IMR-90 (cell line): Measurements from ENCODE around the gene ATP23. TPM values are rescaled to one million over a fixed set of nuclear protein-coding genes. Genes with fewer than 3 reads are reported as not detected.

Source experiments
- ATAC-seq: fragments of 200-7000 bp; cut with Tn5 transposase; 2 replicates; pipeline ENCODE4 v1.9.1; 2020; ENCODE audit warnings: low read depth, mild to moderate bottlenecking, moderate library complexity
- BruUV-seq: library from RNA; stranded (reverse); fragments of 400-500 nt; replicated peaks from 2 replicates; lab custom pipeline; 2021; lab: Mats Ljungman, UMichigan
- CTCF ChIA-PET: fragments of 300-600 bp; formaldehyde crosslinking; extraction: SDS; loops from one replicate; lab custom pipeline; 2021; ENCODE audit warnings: antibody characterized with exemption; lab: Yijun Ruan, JAX
- POLR2A ChIA-PET: fragments of 300-600 bp; sonication (Branson Sonifier 250); formaldehyde crosslinking; loops from one replicate; lab custom pipeline; 2022; ENCODE audit warnings: antibody characterized with exemption; ENCODE audit not compliant: unreplicated experiment; lab: Charles Lee
- DNase-seq: peaks from one replicate; pipeline ENCODE4 v3.0.0; 2013
- H2AFZ ChIP-seq: replicated peaks from 2 replicates; pipeline ENCODE3; 2013; ENCODE audit warnings: low read length, mild to moderate bottlenecking; ENCODE audit not compliant: poor library complexity
- H2AK5ac ChIP-seq: 2 replicates; pipeline ENCODE4 v1.6.1; 2013; ENCODE audit warnings: low read depth, low read length, inconsistent platforms
- H2AK9ac ChIP-seq: replicated peaks from 2 replicates; pipeline ENCODE3; 2013; ENCODE audit warnings: mild to moderate bottlenecking, low read depth, low read length, moderate library complexity; ENCODE audit not compliant: poor library complexity
- H2BK120ac ChIP-seq: 2 replicates; pipeline ENCODE4 v1.6.1; 2013; ENCODE audit warnings: low read depth, low read length, inconsistent platforms
- H2BK15ac ChIP-seq: 3 replicates; pipeline ENCODE4 v1.6.1; 2013; ENCODE audit warnings: low read depth, low read length, inconsistent platforms
- H2BK20ac ChIP-seq: 2 replicates; pipeline ENCODE4 v1.6.1; 2013; ENCODE audit warnings: low read depth, mild to moderate bottlenecking, inconsistent platforms, low read length, moderate library complexity
- H2BK5ac ChIP-seq: 2 replicates; pipeline ENCODE4 v1.6.1; 2013; ENCODE audit warnings: mild to moderate bottlenecking, low read depth, low read length, inconsistent platforms; ENCODE audit not compliant: poor library complexity, severe bottlenecking
- H3K14ac ChIP-seq: replicated peaks from 2 replicates; pipeline ENCODE4 v1.6.1; 2013; ENCODE audit warnings: low read depth, low read length, inconsistent platforms
- H3K18ac ChIP-seq: 2 replicates; pipeline ENCODE4 v1.6.1; 2013; ENCODE audit warnings: low read depth, low read length, control low read depth
- H3K23ac ChIP-seq: 2 replicates; pipeline ENCODE4 v1.6.1; 2013; ENCODE audit warnings: low read depth, low read length, inconsistent platforms
- H3K27ac ChIP-seq: 2 replicates; pipeline ENCODE4 v1.5.1; 2013; ENCODE audit warnings: mild to moderate bottlenecking, control low read depth, low read length; ENCODE audit not compliant: insufficient read depth
- H3K27me3 ChIP-seq: 2 replicates; pipeline ENCODE4 v1.6.1; 2013; ENCODE audit warnings: low read length; ENCODE audit not compliant: control insufficient read depth, insufficient read depth
- H3K36me3 ChIP-seq: 2 replicates; pipeline ENCODE4 v1.6.1; 2013; ENCODE audit warnings: low read length, mixed read lengths; ENCODE audit not compliant: control insufficient read depth, insufficient read depth
- H3K4ac ChIP-seq: 2 replicates; pipeline ENCODE4 v1.6.1; 2013; ENCODE audit warnings: low read depth, low read length, inconsistent platforms
- H3K4me1 ChIP-seq: 2 replicates; pipeline ENCODE4 v1.6.1; 2013; ENCODE audit warnings: low read length, mixed read lengths; ENCODE audit not compliant: control insufficient read depth, insufficient read depth
- H3K4me2 ChIP-seq: 2 replicates; pipeline ENCODE4 v1.6.1; 2013; ENCODE audit warnings: low read depth, mild to moderate bottlenecking, control low read depth, low read length, moderate library complexity
- H3K4me3 ChIP-seq: 2 replicates; pipeline ENCODE4 v1.5.1; 2013; ENCODE audit warnings: low read depth, mild to moderate bottlenecking, control low read depth, low read length, moderate library complexity; ENCODE audit not compliant: insufficient read depth
- H3K56ac ChIP-seq: 2 replicates; pipeline ENCODE4 v1.6.1; 2013; ENCODE audit warnings: low read length, inconsistent platforms; ENCODE audit not compliant: insufficient read depth; ENCODE audit errors: extremely low read depth
- H3K79me1 ChIP-seq, 2 experiments: 2 replicates each; pipeline ENCODE4 v1.6.1; 2013; ENCODE audit warnings: low read length in 2 of 2, inconsistent platforms in 1 of 2, low read depth in 1 of 2
- H3K9ac ChIP-seq: 2 replicates; pipeline ENCODE4 v1.6.1; 2013; ENCODE audit warnings: low read depth, low read length, control low read depth
- H3K9me1 ChIP-seq: 2 replicates; pipeline ENCODE4 v1.6.1; 2013; ENCODE audit warnings: low read length, inconsistent platforms; ENCODE audit not compliant: insufficient read depth
- H3K9me3 ChIP-seq: 2 replicates; pipeline ENCODE4 v1.6.1; 2013; ENCODE audit warnings: low read length; ENCODE audit not compliant: control insufficient read depth, insufficient read depth
- H4K20me1 ChIP-seq: 2 replicates; pipeline ENCODE4 v1.6.1; 2013; ENCODE audit warnings: low read length, inconsistent platforms; ENCODE audit not compliant: insufficient read depth
- H4K5ac ChIP-seq: 2 replicates; pipeline ENCODE4 v1.6.1; 2013; ENCODE audit warnings: mild to moderate bottlenecking, low read depth, low read length, control low read depth
- H4K8ac ChIP-seq, 2 experiments: 2 replicates each; pipeline ENCODE4 v1.6.1; 2013; ENCODE audit warnings: low read depth in 2 of 2, low read length in 2 of 2, control low read depth in 1 of 2, inconsistent platforms in 1 of 2
- H4K91ac ChIP-seq: 2 replicates; pipeline ENCODE4 v1.6.1; 2013; ENCODE audit warnings: low read depth, low read length, inconsistent platforms; ENCODE audit not compliant: insufficient read depth
- CTCF ChIP-seq: conservative IDR thresholded peaks from 2 replicates; pipeline ENCODE4 v1.5.1; 2012; ENCODE audit warnings: mild to moderate bottlenecking, low read depth, low read length, improper control_type of control experiment
- MAFK ChIP-seq: IDR thresholded peaks from 2 replicates; pipeline ENCODE4 v1.6.1; 2012; ENCODE audit warnings: low read depth, low read length, improper control_type of control experiment
- MAZ ChIP-seq: IDR thresholded peaks from 2 replicates; pipeline ENCODE4 v1.6.1; 2012; ENCODE audit warnings: low read depth, mild to moderate bottlenecking, low read length, improper control_type of control experiment, moderate library complexity, borderline replicate concordance
- MXI1 ChIP-seq: IDR thresholded peaks from 2 replicates; pipeline ENCODE4 v1.6.1; 2012; ENCODE audit warnings: low read depth, mild to moderate bottlenecking, low read length, moderate library complexity, borderline replicate concordance
- NFE2L2 ChIP-seq: fragments of 150-350 bp; IDR thresholded peaks from 2 replicates; pipeline ENCODE4 v1.6.1; 2016; ENCODE audit warnings: low read depth, mild to moderate bottlenecking, low read length
- RAD21 ChIP-seq: IDR thresholded peaks from 2 replicates; pipeline ENCODE4 v1.6.1; 2012; ENCODE audit warnings: low read length, improper control_type of control experiment
- RCOR1 ChIP-seq: IDR thresholded peaks from 2 replicates; pipeline ENCODE4 v1.6.1; 2012; ENCODE audit warnings: mild to moderate bottlenecking, low read length, improper control_type of control experiment; ENCODE audit not compliant: insufficient replicate concordance
- RFX5 ChIP-seq: IDR thresholded peaks from 2 replicates; pipeline ENCODE4 v1.8.0; 2012; ENCODE audit warnings: low read depth, mild to moderate bottlenecking, low read length, moderate library complexity
- SMC3 ChIP-seq: fragments of 150-350 bp; IDR thresholded peaks from 2 replicates; pipeline ENCODE4 v1.6.1; 2016; ENCODE audit warnings: low read depth, mild to moderate bottlenecking, antibody characterized with exemption, low read length, moderate library complexity
- WGBS, 2 experiments: methylation state at CpG; one replicate each; pipeline versions ENCODE4 v1.1.5 to v1.1.7; 2013; ENCODE audit warnings: missing lambda C conversion rate in 2 of 2; ENCODE audit not compliant: insufficient read length in 1 of 2; ENCODE audit errors: extremely low coverage in 2 of 2; 5-methylcytosine and 5-hydroxymethylcytosine counted together
- dilution Hi-C: fragments of 300-500 bp; cut with HindIII; formaldehyde crosslinking; loops from one replicate; pipeline ENCODE4 v1.14.3; 2018; ENCODE audit warnings: low sequenced_read_pairs; ENCODE audit not compliant: unreplicated experiment
- in situ Hi-C: fragments of 300-500 bp; cut with MboI; formaldehyde crosslinking; loops from 3 replicates; pipeline ENCODE4 v1.14.3; 2019; ENCODE audit warnings: low sequenced_read_pairs, inconsistent platforms, mixed read lengths
- intact Hi-C: fragments of 100-400 bp; cut with micrococcal nuclease; formaldehyde crosslinking; loops from 2 replicates; pipeline ENCODE4 v1.10.0; 2022
- polyA plus RNA-seq, 3 experiments: library from polyadenylated mRNA; depleted of rRNA; stranded (reverse); fragments of >200 nt; gene quantifications; 2 replicates each; pipeline ENCODE4 v1.2.3, GENCODE V29; 2012; ENCODE audit warnings: low replicate concordance in 1 of 3
- total RNA-seq: library from RNA; depleted of rRNA; stranded (reverse); fragments of >200 nt; gene quantifications from 2 replicates; pipeline ENCODE4 v1.2.3, GENCODE V29; 2012

The ATP23 gene
- total and polyA plus RNA-seq, 2 of the 4 experiments (the other 2 are of a cell fraction): 6.4 to 7.2 TPM

GRCh38 chr12:57964421-57964820 is 23.1 kb downstream of the ATP23 start:
- BruUV-seq: no TSS peak

More at GRCh38 chr12:57964421-57964820, 23.1 kb downstream of the ATP23 start:
- no peak overlapping the region for H3K56ac ChIP-seq
- ChIA-PET CTCF (no interaction called here), POLR2A (no interaction called here)
- no peak overlapping the region for H2AK5ac ChIP-seq
- H3K23ac ChIP-seq: no peak overlapping the region
- H3K27me3 ChIP-seq: no peaks in the 10 kb centered on the region
- no peak overlapping the region for H3K9ac ChIP-seq
- H2BK15ac ChIP-seq: no peak overlapping the region
- TF ChIP-seq SMC3 (no peak), CTCF (no peak), MAZ (no peak), RFX5 (no peak), MAFK (no peak), NFE2L2 (no peak), RAD21 (no peak), MXI1 (no peak), RCOR1 (no peak)
- no peaks in the 10 kb centered on the region for H3K36me3 ChIP-seq
- no peak overlapping the region for H3K27ac ChIP-seq
- intact Hi-C loops: no loop called here
- no peak overlapping the region for H3K14ac ChIP-seq
- dilution Hi-C loops: no loop called here
- H3K79me1 ChIP-seq: no peaks in the 10 kb centered on the region
- H2BK20ac ChIP-seq: no peak overlapping the region
- H3K9me3 ChIP-seq: 0 out of 2 replicates have a peak, but pooled peaks cover 2% of the 10 kb centered on the region
- no peak overlapping the region for H3K4ac ChIP-seq
- no peak overlapping the region for H4K8ac ChIP-seq
- H2BK5ac ChIP-seq: no peak overlapping the region
- H2AFZ ChIP-seq: no peak overlapping the region
- H2BK120ac ChIP-seq: no peak overlapping the region
- no peak for ATAC-seq
- H2AK9ac ChIP-seq: no peak overlapping the region
- H4K91ac ChIP-seq: no peak overlapping the region
- no peaks in the 10 kb centered on the region for H3K9me1 ChIP-seq
- WGBS, 2 experiments: no CpG with 5 or more reads among the region's 1 CpG
- H4K20me1 ChIP-seq: no peaks in the 10 kb centered on the region
- no peaks in the 10 kb centered on the region for H3K4me1 ChIP-seq
- in situ Hi-C loops: no loop called here
- H4K5ac ChIP-seq: no peak overlapping the region
- H3K4me3 ChIP-seq: no peak overlapping the region
- H3K18ac ChIP-seq: no peak overlapping the region
- DNase-seq: no peak
- H3K4me2 ChIP-seq: no peak overlapping the region
